GM06990 (cell line): ENCODE data around the gene MX2.
A peak's percentile ranks its signal among the peaks of the same experiment; 100 is the strongest.

Source experiments
- DNase-seq: peaks from one replicate; pipeline ENCODE4 v3.0.0-alpha.2; 2011; ENCODE audit not compliant: insufficient read length; ENCODE audit errors: extremely low read depth
- H3K27me3 ChIP-seq: replicated peaks from 2 replicates; pipeline ENCODE4 v1.6.0; 2011; ENCODE audit warnings: low read length; ENCODE audit not compliant: control insufficient read depth, insufficient read depth
- H3K36me3 ChIP-seq: 2 replicates; pipeline ENCODE4 v1.5.1; 2011; ENCODE audit warnings: low read length; ENCODE audit not compliant: control insufficient read depth, insufficient read depth
- H3K4me3 ChIP-seq: replicated peaks from 2 replicates; pipeline ENCODE4 v1.5.1; 2011; ENCODE audit warnings: low read depth, mild to moderate bottlenecking, control low read depth, low read length
- TF ChIP-seq, protein P1 (sequence below): IDR thresholded peaks from 2 replicates; pipeline ENCODE4 v1.5.1; 2011; ENCODE audit warnings: low read length, control low read depth, mild to moderate bottlenecking, inconsistent platforms; ENCODE audit not compliant: insufficient read depth, poor library complexity, severe bottlenecking

The MX2 gene

DNA sequence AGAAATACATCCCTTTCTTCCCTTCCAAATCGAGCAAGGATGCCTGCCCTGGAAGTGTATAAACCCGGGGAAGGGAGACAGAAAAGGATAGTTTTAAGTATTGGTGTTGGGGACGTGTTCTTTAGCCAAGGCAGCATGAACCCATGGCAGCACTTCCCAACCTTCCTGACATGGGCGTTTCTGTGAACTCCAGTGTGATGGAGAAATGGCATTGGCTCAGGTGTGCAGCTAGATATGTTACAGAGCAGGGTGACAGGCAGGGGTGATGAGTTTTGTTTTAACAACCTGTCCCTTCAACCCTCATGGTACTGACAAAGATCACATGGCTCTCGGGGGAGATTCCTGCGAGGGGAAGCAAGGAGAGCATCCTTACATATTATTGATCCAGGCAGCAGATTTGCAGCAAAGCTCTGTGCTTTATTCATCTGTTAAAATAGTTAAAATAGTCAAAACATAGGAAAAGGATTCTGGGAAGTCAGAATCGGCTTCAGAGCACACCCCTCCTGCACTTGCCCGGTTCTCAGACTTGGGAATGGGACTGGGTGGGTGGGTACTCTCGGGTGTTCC lies 68.2 kb downstream of the MX2 start:
- DNase-seq: no peak
- no peaks in the 10 kb centered on the region for H3K27me3 ChIP-seq
- peak overlapping the region; percentile 8 for H3K4me3 ChIP-seq
- H3K36me3 ChIP-seq: peaks cover 41% of the 10 kb centered on the region
- TF ChIP-seq, protein P1, sequence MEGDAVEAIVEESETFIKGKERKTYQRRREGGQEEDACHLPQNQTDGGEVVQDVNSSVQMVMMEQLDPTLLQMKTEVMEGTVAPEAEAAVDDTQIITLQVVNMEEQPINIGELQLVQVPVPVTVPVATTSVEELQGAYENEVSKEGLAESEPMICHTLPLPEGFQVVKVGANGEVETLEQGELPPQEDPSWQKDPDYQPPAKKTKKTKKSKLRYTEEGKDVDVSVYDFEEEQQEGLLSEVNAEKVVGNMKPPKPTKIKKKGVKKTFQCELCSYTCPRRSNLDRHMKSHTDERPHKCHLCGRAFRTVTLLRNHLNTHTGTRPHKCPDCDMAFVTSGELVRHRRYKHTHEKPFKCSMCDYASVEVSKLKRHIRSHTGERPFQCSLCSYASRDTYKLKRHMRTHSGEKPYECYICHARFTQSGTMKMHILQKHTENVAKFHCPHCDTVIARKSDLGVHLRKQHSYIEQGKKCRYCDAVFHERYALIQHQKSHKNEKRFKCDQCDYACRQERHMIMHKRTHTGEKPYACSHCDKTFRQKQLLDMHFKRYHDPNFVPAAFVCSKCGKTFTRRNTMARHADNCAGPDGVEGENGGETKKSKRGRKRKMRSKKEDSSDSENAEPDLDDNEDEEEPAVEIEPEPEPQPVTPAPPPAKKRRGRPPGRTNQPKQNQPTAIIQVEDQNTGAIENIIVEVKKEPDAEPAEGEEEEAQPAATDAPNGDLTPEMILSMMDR: no peak

DNA sequence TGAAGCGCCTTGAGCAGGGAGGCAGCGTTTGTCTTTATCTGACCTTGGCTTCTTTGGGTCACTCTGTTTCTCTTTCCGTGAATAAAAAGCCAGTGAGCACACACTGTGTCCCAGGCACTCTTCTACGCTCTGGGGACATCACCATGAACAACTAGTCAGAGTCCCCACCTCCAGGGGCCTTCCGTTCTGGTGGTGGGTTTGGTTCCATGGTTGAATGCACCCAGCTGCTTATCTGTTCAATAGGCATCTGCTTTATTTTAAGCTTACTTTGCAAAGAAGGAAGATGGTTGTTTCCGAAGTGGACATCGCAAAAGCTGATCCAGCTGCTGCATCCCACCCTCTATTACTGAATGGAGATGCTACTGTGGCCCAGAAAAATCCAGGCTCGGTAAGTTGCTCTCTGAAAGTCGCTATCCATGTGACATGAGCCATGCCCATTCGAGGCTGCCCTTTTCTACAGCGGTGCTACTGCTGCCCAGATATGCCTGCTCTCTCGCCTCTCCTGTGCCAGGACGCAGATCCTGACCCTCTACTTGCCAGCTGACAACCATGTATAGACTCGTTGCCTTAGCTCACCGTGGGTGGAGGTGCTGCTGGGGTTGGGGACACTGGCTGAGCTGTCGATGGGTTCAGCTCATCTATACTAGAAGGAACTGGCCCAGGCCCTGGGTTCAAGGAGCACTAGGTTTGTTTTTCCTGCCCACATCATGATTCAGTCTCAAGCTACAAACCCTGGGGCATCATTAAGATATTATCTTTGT lies 70.1 kb downstream of the MX2 start:
- peaks cover 53% of the 10 kb centered on the region for H3K36me3 ChIP-seq
- TF ChIP-seq, protein P1: no peak
- peak; percentile 54 for DNase-seq
- H3K4me3 ChIP-seq: no peak overlapping the region
- no peaks in the 10 kb centered on the region for H3K27me3 ChIP-seq

DNA sequence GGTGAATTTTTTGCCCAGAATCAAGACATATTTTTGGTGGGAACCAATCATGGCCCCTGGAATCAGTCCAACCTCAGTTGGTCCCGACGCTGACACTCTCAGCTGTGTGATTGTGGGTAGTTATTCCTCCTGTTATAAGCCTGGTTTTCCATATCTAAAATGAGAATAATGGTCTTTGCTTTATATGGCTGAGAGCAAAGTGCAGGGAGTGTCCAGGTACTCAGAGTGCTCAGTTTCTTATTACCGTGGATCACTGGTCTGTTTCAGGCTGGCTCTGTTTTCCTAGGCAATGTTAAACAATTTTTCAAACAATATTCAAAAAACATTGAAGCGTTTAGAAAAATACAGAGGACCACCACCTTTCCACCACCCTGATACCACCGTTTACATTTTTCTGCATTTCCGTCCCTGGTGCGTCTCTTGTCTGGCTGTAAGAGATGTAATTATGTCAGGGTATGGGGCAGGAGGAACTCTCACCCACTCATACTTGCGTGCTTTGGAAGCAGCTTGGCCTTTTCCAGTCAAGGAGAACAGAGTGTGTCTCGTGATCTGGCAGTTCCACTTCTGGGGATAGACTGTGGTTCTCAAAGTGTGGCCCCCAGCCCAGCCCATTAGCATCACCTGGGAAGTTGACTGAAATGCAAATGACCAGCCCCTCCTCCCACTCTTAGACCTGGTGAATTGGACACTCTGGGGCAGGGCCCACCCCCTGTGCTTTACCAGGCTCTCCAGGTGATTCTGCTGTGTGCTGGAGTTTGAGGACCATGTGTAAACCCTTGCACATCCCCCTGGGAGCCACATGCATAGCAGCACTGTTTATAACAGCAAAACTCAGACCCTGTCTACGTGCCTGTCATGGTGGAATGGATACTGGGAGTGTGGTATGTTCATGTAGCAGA lies 71.0 kb downstream of the MX2 start:
- no peak overlapping the region for H3K4me3 ChIP-seq
- H3K36me3 ChIP-seq: peaks cover 57% of the 10 kb centered on the region
- no peak for DNase-seq
- H3K27me3 ChIP-seq: no peaks in the 10 kb centered on the region
- TF ChIP-seq, protein P1: no peak

DNA sequence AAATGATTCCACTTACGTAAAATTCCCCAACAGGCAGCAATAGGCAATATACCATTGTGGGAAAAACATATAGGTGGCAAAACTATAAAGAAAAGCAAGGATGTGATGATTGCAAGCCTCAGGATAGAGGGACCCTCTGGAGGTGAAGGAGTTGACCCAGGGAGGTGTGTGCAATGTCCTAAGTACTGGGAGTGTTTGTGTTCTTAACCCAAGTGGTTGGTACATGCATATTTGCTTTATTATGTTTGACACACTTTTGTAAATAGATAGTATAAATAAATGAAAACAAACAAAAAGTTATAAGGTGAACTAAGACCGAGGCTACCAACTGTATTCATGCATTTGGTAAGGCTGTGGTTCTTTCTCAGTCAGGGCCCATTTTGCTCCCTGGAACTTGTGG lies 71.7 kb downstream of the MX2 start:
- H3K36me3 ChIP-seq: peaks cover 56% of the 10 kb centered on the region

DNA sequence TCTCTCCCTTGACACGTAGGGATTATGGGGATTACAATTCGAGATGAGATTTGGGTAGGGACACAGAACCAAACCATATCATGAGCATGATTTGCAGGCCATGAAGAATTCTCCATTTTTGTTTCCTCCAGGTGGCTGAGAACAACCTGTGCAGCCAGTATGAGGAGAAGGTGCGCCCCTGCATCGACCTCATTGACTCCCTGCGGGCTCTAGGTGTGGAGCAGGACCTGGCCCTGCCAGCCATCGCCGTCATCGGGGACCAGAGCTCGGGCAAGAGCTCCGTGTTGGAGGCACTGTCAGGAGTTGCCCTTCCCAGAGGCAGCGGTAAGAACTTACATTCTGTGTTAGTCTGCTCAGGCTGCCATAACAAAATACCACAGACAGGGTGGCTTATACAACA lies 73.9 kb downstream of the MX2 start:
- H3K36me3 ChIP-seq: peaks cover 50% of the 10 kb centered on the region

More for the DNA sequence above, 71.7 kb downstream of the MX2 start:
- TF ChIP-seq, protein P1: no peak
- Histone ChIP-seq H3K4me3 (no peak overlapping the region), H3K27me3 (no peaks in the 10 kb centered on the region)
- DNase-seq: no peak

More for the DNA sequence above, 73.9 kb downstream of the MX2 start:
- no peaks in the 10 kb centered on the region for H3K27me3 ChIP-seq
- H3K4me3 ChIP-seq: no peak overlapping the region
- TF ChIP-seq, protein P1: no peak
- no peak for DNase-seq
